Esophagus (tissue), 2 donors: Measurements from ENCODE around the gene FAM199X. TPM values are rescaled to one million over a fixed set of nuclear protein-coding genes. Genes with fewer than 3 reads are reported as not detected.

Experiments used
- H3K27ac ChIP-seq, 2 donors: one replicate each; pipeline ENCODE4 v1.5.1; 2013; ENCODE audit warnings: low read depth in 2 of 2, mild to moderate bottlenecking in 2 of 2, inconsistent platforms in 1 of 2, low read length in 1 of 2, moderate library complexity in 1 of 2
- H3K27me3 ChIP-seq, 2 donors: one replicate each; pipeline ENCODE4 v1.6.1; 2013; ENCODE audit warnings: low read length in 2 of 2, control low read depth in 1 of 2, mild to moderate bottlenecking in 1 of 2; ENCODE audit not compliant: insufficient read depth in 2 of 2, control insufficient read depth in 1 of 2
- H3K36me3 ChIP-seq, 2 donors: one replicate each; pipeline ENCODE4 v1.6.1; 2013; ENCODE audit warnings: low read length in 1 of 2; ENCODE audit not compliant: control insufficient read depth in 2 of 2, insufficient read depth in 2 of 2
- H3K4me1 ChIP-seq, 2 donors: one replicate each; pipeline ENCODE4 v1.6.1; 2013; ENCODE audit warnings: low read length in 1 of 2; ENCODE audit not compliant: control insufficient read depth in 2 of 2, insufficient read depth in 2 of 2
- H3K4me3 ChIP-seq, 2 donors: one replicate each; pipeline ENCODE4 v1.5.1; 2013; ENCODE audit warnings: low read length in 2 of 2, mild to moderate bottlenecking in 2 of 2, low read depth in 1 of 2, moderate library complexity in 1 of 2
- H3K9me3 ChIP-seq, 2 donors: one replicate each; pipeline ENCODE4 v1.6.1; 2013; ENCODE audit warnings: mild to moderate bottlenecking in 2 of 2, low read depth in 1 of 2, low read length in 1 of 2, moderate library complexity in 1 of 2; ENCODE audit not compliant: control insufficient read depth in 2 of 2, insufficient read depth in 1 of 2
- WGBS, 2 donors: extraction: QIAGEN DNeasy Blood & Tissue Kit; methylation state at CpG; one replicate each; pipeline ENCODE4 v1.1.7; 2013; 5-methylcytosine and 5-hydroxymethylcytosine counted together
- polyA plus RNA-seq, 2 donors: library from polyadenylated mRNA; stranded (reverse); fragments of 200-250 nt; gene quantifications; one replicate each; pipeline ENCODE4 v1.2.3, GENCODE V29; 2013
- donor health status: healthy with polysubstance abuse.
- donor health status: Bipolar disorder and iron deficiency.

The FAM199X gene
- polyA plus RNA-seq, 2 donors, result 4.5 to 5.8 TPM

DNA sequence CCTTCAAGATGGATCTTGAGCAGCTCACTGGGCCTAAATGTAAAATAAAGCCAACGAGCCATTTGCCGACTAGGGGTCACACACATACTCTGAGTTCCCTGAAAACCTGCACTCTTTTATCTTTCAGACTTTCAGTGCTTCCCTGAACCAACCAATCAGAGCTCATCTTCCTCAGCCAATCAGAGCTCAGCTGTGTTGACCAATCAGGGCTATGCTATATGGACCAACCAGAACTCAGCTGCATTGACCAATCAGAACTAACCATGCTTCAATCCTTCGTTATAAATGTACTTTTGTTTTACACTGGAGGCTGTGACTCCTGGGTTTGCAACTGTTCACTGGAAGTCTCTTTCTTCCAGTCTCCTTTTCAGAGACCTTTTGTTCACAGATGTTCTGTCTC, 28.8 kb upstream of the FAM199X start:
- H3K27me3 ChIP-seq, result no peaks in the 10 kb centered on the region
- no peaks in the 10 kb centered on the region for H3K4me1 ChIP-seq
- H3K9me3 ChIP-seq, result no peaks in the 10 kb centered on the region
- H3K36me3 ChIP-seq, result no peaks in the 10 kb centered on the region
- H3K4me3 ChIP-seq, result no peak overlapping the region
- no peak overlapping the region for H3K27ac ChIP-seq
- 87 to 91% methylated on average over 3 of the region's 3 CpGs for WGBS, 2 donors

DNA sequence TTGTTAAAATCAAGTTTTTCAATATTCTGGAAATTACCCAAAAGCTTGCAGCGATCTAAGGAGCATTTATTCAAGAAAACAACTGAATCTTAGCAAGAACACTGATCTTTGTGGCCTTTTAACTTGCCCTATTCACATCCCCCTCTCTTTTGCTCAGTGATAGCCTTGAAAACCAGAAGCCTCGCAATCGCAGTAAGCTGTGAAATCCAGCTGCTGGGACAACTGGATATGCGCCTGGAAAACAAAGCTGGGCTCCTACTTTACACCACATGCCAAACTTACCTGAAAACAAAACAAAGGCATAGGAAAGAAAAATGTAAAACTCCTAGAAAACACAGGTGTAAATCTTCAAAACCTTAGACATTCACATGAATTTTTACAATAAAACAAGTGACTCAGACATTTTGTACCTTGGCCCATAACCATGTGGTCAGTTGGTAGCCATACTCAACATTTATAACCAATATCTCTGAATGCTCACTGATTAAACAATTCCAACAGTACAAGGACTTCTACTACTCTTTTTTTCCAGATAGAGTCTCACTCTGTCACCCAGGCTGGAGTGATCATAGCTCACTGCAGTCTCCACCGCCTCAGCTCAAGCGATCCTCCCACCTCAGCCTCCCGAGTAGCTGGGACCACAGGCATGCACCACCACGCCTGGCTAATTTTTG, 25.0 kb upstream of the FAM199X start:
- no peaks in the 10 kb centered on the region for H3K36me3 ChIP-seq
- no peaks in the 10 kb centered on the region for H3K9me3 ChIP-seq
- no peaks in the 10 kb centered on the region for H3K27me3 ChIP-seq
- H3K4me3 ChIP-seq, result no peak overlapping the region
- 89 to 95% methylated on average over 8 of the region's 8 CpGs for WGBS, 2 donors
- H3K4me1 ChIP-seq, result no peaks in the 10 kb centered on the region
- H3K27ac ChIP-seq, result no peak overlapping the region

DNA sequence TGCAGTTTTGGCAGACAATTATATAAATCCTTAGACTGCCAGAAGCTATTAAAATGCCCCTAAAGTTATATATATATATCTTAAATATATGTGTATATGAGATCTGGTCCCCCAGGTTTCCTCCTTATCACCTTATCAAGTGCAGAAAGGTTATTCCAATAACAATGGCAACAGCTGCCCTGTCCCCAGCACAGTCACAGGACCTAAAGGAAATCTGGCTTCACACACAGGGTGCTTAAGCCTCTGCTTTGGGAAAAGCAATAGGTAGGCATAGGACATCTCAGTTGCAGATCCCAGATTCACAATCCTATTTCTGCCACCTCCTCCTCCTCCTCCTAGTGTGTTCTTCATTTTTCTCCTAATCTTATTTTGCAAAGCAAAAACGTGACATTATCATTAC, 15.2 kb upstream of the FAM199X start:
- H3K27ac ChIP-seq, result no peak overlapping the region
- H3K9me3 ChIP-seq, result no peaks in the 10 kb centered on the region
- no peak overlapping the region for H3K4me3 ChIP-seq
- 5 to 42% methylated on average over 1 of the region's 1 CpG for WGBS, 2 donors
- no peaks in the 10 kb centered on the region for H3K36me3 ChIP-seq
- no peaks in the 10 kb centered on the region for H3K4me1 ChIP-seq
- H3K27me3 ChIP-seq, result no peaks in the 10 kb centered on the region

DNA sequence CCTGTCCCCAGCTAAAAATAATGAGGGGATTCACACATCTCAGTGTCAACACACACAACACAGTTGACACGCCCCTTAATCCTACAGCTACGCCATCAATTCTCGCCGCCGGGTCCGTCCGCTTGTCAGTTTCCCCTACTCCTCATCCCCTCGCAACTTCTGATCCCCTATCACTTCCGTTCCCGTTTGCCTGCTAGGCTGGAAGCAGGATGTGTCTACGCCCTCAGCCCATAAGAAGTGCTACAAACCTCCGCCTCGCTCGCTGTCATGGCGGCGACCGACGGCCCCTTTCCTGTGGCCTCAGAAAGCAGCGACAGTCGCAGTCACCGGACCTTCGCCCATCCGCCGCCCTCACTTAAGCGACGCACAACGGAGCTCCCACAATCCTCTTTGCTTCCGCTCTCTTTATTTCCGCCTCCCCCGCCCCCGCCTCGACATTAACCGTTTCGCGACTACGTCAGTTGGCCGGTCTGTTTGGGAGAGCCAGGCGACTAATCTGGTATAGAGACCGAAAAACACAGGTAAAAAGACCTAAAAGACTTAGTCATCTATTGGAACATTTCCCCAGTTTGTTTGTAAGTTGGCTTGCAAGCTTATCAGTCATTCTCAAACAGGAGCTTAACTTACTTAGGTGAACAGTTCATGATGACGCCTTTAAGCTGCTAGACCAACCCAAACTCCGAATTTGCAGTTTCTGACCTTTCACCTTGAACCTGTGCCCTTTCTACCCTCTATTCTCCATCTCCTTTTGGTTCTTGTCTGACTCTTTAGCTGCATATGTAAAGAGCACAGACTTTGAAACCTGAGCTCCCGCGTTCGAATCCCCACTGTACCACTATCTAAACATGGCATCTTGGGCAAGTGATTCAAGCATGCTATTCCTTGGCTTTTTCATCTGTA, 9.4 kb upstream of the FAM199X start, which contains the start of gene SLC25A53:
Gene SLC25A53, minus strand, starts transcription at position 380 of the 900 bp plus-strand sequence. CDS start 51,752 bp downstream, outside the sequence.
- Histone ChIP-seq H3K9me3 (no peaks in the 10 kb centered on the region), H3K36me3 (no peaks in the 10 kb centered on the region), H3K27me3 (no peaks in the 10 kb centered on the region), H3K4me3 (peak within 1 kb of the TSS; percentile 60 to 66), H3K27ac (peak within 1 kb of the TSS; percentile 79 to 89), H3K4me1 (no peaks in the 10 kb centered on the region)
- 1 to 32% methylated on average over 44 of the region's 44 CpGs for WGBS, 2 donors

DNA sequence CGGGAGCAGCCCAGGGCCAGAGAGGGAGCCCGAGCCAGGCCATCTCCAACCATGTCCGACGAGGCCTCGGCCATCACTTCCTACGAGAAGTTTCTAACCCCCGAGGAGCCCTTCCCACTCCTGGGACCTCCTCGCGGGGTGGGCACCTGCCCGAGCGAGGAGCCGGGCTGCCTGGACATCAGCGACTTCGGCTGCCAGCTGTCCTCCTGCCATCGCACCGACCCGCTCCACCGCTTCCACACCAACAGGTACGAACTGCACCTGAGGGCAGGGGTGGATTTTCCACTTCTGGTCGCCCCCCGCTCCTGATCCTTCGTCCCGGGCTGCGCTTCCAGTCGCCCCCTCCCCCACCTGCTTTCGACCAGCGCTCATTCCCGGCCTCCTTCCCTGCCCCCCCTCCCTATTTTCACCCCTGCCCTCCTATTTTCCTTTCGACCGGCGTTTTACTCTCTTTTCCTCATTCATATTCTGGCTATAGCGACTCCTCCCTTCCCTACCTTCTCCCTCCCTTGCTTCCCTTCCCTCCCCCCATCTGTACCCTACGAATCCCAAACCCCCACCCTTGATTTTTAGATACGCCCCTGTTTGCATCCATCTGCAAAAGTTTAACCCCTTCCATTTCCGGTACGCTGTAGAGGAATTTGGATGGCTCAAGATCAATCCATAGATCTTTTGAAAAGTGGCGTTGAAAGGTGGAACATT, 633 bp downstream of the FAM199X start:
- peak overlapping the region; percentile 84 for H3K27ac ChIP-seq
- WGBS, 2 donors, result 1 to 32% methylated on average over 36 to 37 of the region's 37 CpGs
- no peaks in the 10 kb centered on the region for H3K4me1 ChIP-seq
- H3K9me3 ChIP-seq, result peaks cover 0 to 4% of the 10 kb centered on the region in 2 donors
- H3K27me3 ChIP-seq, result peaks cover 0 to 2% of the 10 kb centered on the region in 2 donors
- H3K4me3 ChIP-seq, result peak overlapping the region; percentile 76 to 80
- no peaks in the 10 kb centered on the region for H3K36me3 ChIP-seq

DNA sequence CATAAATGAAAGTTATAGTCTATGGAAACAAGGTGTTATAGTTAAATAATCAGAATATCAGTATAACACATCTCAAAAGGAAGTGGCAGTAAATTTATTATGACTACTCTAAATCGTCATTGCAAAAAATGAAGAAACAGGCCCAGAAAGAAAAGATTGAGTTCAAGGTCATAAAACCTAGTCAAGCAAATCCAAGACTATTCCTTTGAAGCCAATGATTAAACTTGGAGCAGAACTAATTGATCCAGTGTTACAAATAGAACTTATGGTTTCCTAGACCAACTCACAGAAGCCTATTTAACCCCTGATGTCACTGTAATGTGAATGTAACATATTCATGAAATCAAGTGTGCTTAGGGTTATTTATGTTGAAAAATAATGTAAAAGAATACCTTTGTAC, 1.9 kb downstream of the FAM199X start:
- no peak overlapping the region for H3K27ac ChIP-seq
- WGBS, 2 donors, result 20 to 23% methylated on average over 1 of the region's 1 CpG
- no peak overlapping the region for H3K4me3 ChIP-seq
- H3K4me1 ChIP-seq, result no peaks in the 10 kb centered on the region
- no peaks in the 10 kb centered on the region for H3K36me3 ChIP-seq
- peaks cover 0 to 2% of the 10 kb centered on the region in 2 donors for H3K27me3 ChIP-seq
- H3K9me3 ChIP-seq, result peaks cover 0 to 4% of the 10 kb centered on the region in 2 donors

DNA sequence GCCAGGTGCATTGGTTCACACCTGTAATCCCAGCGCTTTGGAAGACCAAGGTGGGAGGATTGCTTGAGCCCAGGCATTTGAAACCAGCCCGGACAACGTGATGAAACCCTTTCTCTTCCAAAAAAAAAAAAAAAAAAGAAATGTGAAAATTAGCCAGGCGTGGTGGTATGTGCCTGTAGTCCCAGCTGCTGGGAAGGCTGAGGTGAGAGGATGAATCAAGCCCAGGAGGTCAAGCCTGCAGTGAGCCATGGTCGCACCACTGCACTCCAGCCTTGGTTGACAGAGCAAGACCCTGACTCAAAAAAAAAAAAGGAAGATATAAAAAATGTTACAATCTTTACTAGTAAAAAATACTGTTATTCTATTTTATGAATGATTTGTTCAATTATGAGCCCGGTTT, 5.9 kb downstream of the FAM199X start:
- H3K4me1 ChIP-seq, result no peaks in the 10 kb centered on the region
- no peaks in the 10 kb centered on the region for H3K36me3 ChIP-seq
- H3K27me3 ChIP-seq, result peaks cover 0 to 2% of the 10 kb centered on the region in 2 donors
- WGBS, 2 donors, result 71 to 85% methylated on average over 6 of the region's 6 CpGs
- H3K9me3 ChIP-seq, result no peaks in the 10 kb centered on the region
- H3K4me3 ChIP-seq, result no peak overlapping the region
- H3K27ac ChIP-seq, result no peak overlapping the region

DNA sequence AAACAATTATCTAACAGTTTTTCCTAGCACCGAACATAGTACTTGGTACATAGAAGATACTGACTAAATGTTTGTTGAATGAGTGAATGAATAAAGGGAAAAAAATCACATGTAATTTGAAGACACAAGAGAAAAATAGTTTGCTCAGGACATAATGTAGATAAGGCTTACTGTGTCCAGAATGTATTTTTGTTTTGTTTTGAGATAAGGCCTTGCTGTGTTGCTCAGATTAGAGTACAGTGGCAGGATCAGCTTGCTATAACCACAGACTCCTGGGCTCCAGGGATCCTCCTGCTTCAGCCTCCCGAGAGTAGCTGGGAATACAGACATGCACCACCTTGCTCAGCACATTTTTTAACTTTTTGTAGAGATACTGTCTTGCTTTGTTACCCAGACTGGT, 6.5 kb downstream of the FAM199X start:
- Histone ChIP-seq H3K4me3 (no peak overlapping the region), H3K27me3 (peaks cover 0 to 2% of the 10 kb centered on the region in 2 donors), H3K9me3 (no peaks in the 10 kb centered on the region), H3K4me1 (no peaks in the 10 kb centered on the region), H3K36me3 (no peaks in the 10 kb centered on the region), H3K27ac (no peak overlapping the region)
- WGBS, 2 donors, result 85 to 93% methylated on average over 2 of the region's 2 CpGs

DNA sequence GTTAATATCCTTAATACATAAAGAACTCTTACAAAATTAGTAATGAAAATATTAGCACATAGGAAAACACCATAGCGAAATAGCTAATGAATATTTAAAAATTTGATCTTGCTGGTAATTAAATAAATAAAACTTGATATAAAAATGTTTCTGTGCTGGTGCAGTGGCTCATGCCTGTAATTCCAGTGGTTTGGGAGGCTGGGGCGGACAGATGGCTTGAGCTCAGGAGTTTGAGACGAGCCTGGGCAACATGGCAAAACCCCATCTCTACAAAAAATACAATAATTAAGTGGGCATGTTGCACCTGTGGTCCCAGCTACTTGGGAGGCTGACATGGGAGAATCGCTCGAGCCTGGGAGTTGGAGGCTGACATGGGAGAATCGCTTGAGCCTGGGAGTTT, 7.6 kb downstream of the FAM199X start:
- 85 to 97% methylated on average over 6 of the region's 6 CpGs for WGBS, 2 donors
- Histone ChIP-seq H3K27me3 (peaks cover 0 to 2% of the 10 kb centered on the region in 2 donors), H3K27ac (no peak overlapping the region), H3K4me3 (no peak overlapping the region), H3K36me3 (no peaks in the 10 kb centered on the region), H3K9me3 (no peaks in the 10 kb centered on the region), H3K4me1 (no peaks in the 10 kb centered on the region)
